Measurements from ENCODE around the gene UST.
"Not testable (repeated sequence)": the region's sequence is repeated elsewhere in the genome, so short reads cannot be mapped to it uniquely, and the experiment has no call there.

The UST gene

GRCh38 chr6:148951662-148952061 lies 204.8 kb downstream of the UST start:
- no peak for DNase-seq (ENCODE audit: low read depth)

GRCh38 chr6:148952147-148953035 lies 205.6 kb downstream of the UST start:
- DNase-seq (ENCODE audit: low read depth), result peak; percentile 40

- peak; percentile 72 for DNase-seq (ENCODE audit: low read depth)
Observed at GRCh38 chr6:148954461-148954860, 207.6 kb downstream of the UST start.

GRCh38 chr6:148954934-148955333 lies 208.1 kb downstream of the UST start:
- no peak for DNase-seq (ENCODE audit: low read depth)

- DNase-seq (ENCODE audit: low read depth), result peak; percentile 72
Observed at GRCh38 chr6:148955441-148955840, 208.6 kb downstream of the UST start.

- DNase-seq (ENCODE audit: low read depth), result not testable (repeated sequence)
Observed at GRCh38 chr6:148956163-148956562, 209.3 kb downstream of the UST start.

GRCh38 chr6:148957752-148958151 lies 210.9 kb downstream of the UST start:
- DNase-seq (ENCODE audit: low read depth), result no peak

GRCh38 chr6:148959008-148959407 lies 212.2 kb downstream of the UST start:
- DNase-seq (ENCODE audit: low read depth), result no peak

- DNase-seq (ENCODE audit: low read depth), result no peak
Observed at GRCh38 chr6:148959501-148959900, 212.7 kb downstream of the UST start.

- DNase-seq (ENCODE audit: low read depth), result no peak
Observed at GRCh38 chr6:148962854-148963515, 216.2 kb downstream of the UST start.

GRCh38 chr6:148963738-148964137 lies 216.9 kb downstream of the UST start:
- DNase-seq (ENCODE audit: low read depth), result no peak

GRCh38 chr6:148964467-148964866 lies 217.6 kb downstream of the UST start:
- DNase-seq (ENCODE audit: low read depth), result no peak

- DNase-seq (ENCODE audit: low read depth), result no peak
Observed at GRCh38 chr6:148965287-148965686, 218.5 kb downstream of the UST start.

- DNase-seq (ENCODE audit: low read depth), result no peak
Observed at GRCh38 chr6:148967011-148967520, 220.2 kb downstream of the UST start.

- DNase-seq (ENCODE audit: low read depth), result no peak
Observed at GRCh38 chr6:148967541-148967956, 220.7 kb downstream of the UST start.

GRCh38 chr6:148968771-148969602 lies 222.2 kb downstream of the UST start:
- DNase-seq (ENCODE audit: low read depth), result no peak

- peak; percentile 56 for DNase-seq (ENCODE audit: low read depth)
Observed at GRCh38 chr6:148969603-148970061, 222.8 kb downstream of the UST start.

- DNase-seq (ENCODE audit: low read depth), result no peak
Observed at GRCh38 chr6:148971031-148971927, 224.4 kb downstream of the UST start.

- no peak for DNase-seq (ENCODE audit: low read depth)
Observed at GRCh38 chr6:148972481-148972880, 225.7 kb downstream of the UST start.

- DNase-seq (ENCODE audit: low read depth), result peak; percentile 29
Observed at GRCh38 chr6:148973538-148974208, 226.8 kb downstream of the UST start.
